Measurements from ENCODE around the gene SRGAP3.

Gene SRGAP3

DNA sequence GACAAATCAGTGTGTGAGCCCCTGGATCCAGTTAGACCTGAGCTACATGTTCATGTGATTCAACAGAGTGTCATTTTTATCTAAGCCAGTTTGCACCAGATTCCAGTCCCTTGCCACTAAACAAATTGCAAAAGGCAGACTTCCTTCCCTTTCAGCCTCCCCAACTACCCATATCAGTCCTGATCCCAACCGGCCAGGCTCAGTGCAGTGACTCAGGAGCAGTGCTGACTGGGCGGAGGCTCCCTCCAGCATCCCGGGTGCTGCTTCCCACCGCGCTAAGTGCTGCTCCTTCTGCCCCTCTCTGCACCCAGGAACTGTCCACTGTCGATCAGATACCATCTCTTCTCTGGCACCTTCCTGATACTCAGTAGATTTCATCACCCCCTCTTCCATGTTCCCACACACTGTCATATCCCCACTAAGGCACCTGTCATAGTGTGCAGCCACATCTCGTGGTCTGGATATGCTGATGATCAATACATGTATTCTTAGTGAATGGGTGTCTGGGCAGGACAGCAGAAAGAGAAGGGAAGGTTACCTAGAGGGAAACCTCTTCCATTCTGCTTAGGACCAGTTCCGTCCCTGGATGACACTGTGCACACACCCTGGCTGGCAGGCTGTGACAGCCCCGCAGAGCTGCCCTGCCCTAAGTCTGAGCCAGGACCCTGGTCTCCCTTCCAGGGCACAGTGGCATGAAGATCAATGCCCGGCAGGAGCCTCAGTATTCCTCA lies 177.3 kb downstream of the SRGAP3 start:
- no peak overlapping the region for H3K27ac ChIP-seq (ENCODE audit: low read depth in 2 of 2, low read length in 2 of 2)
- H3K9me3 ChIP-seq (ENCODE audit: control insufficient read depth in 2 of 2, low read length in 2 of 2) = no peaks in the 10 kb centered on the region
- no peak overlapping the region for H3K9ac ChIP-seq (ENCODE audit: low read depth in 1 of 2, low read length in 2 of 2)

DNA sequence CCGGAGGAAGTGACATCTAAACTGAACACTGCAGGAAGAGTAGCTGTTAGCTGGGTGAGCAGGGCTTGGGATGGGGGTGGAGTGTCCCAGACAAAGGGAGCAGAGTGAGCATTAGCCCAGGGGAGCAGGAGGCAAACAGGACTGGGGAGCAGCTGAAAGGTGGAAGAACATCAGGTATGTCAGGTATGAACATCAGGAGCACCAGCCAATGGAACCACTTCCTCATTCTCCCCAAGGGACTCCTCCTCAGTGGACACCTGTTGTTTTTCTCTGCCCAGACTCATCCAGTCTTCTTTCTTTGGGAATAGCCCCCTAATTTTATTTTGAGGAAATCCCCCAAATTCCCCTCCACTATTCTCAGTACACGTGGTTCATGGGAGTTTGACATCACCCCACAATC lies 178.5 kb downstream of the SRGAP3 start:
- Histone ChIP-seq H3K4me1 (ENCODE audit: control insufficient read depth in 2 of 2, insufficient read depth in 2 of 2, low read length in 2 of 2) (no peaks in the 10 kb centered on the region), H3K9ac (ENCODE audit: low read depth in 1 of 2, low read length in 2 of 2) (no peak overlapping the region), H3K27ac (ENCODE audit: low read depth in 2 of 2, low read length in 2 of 2) (no peak overlapping the region), H3K27me3 (ENCODE audit: control insufficient read depth in 2 of 2, insufficient read depth in 2 of 2, low read length in 2 of 2) (no peaks in the 10 kb centered on the region), H3K9me3 (ENCODE audit: control insufficient read depth in 2 of 2, low read length in 2 of 2) (no peaks in the 10 kb centered on the region), H3K4me3 (ENCODE audit: low read length in 2 of 2) (no peak overlapping the region), H3K36me3 (ENCODE audit: control insufficient read depth in 2 of 2, insufficient read depth in 2 of 2, low read length in 2 of 2) (no peaks in the 10 kb centered on the region)

More for the DNA sequence above, 177.3 kb downstream of the SRGAP3 start:
- Histone ChIP-seq H3K4me1 (ENCODE audit: control insufficient read depth in 2 of 2, insufficient read depth in 2 of 2, low read length in 2 of 2) (no peaks in the 10 kb centered on the region), H3K4me3 (ENCODE audit: low read length in 2 of 2) (no peak overlapping the region), H3K36me3 (ENCODE audit: control insufficient read depth in 2 of 2, insufficient read depth in 2 of 2, low read length in 2 of 2) (no peaks in the 10 kb centered on the region), H3K27me3 (ENCODE audit: control insufficient read depth in 2 of 2, insufficient read depth in 2 of 2, low read length in 2 of 2) (no peaks in the 10 kb centered on the region)

DNA sequence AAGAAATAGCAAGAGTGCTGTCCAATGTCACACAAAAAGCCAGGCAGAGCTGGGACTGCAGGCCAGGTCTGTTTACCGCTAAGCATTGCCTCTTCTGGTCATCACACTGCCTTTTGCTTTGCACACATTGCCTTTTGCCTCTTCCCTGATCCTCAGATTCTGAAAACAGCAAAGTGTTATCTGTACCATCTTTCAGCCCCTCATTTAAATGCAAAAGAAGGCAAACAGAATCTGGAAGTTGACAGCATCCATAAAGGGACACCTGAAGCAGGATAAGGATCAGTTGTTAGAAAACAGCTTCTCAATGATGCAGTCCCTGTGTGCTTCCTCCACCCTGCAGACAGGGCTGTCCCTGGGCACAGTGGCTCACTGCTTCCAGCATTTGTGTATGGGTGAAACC lies 179.5 kb downstream of the SRGAP3 start:
- Histone ChIP-seq H3K27ac (ENCODE audit: low read depth in 2 of 2, low read length in 2 of 2) (no peak overlapping the region), H3K27me3 (ENCODE audit: control insufficient read depth in 2 of 2, insufficient read depth in 2 of 2, low read length in 2 of 2) (no peaks in the 10 kb centered on the region), H3K4me3 (ENCODE audit: low read length in 2 of 2) (no peak overlapping the region), H3K36me3 (ENCODE audit: control insufficient read depth in 2 of 2, insufficient read depth in 2 of 2, low read length in 2 of 2) (no peaks in the 10 kb centered on the region), H3K9me3 (ENCODE audit: control insufficient read depth in 2 of 2, low read length in 2 of 2) (no peaks in the 10 kb centered on the region), H3K4me1 (ENCODE audit: control insufficient read depth in 2 of 2, insufficient read depth in 2 of 2, low read length in 2 of 2) (no peaks in the 10 kb centered on the region), H3K9ac (ENCODE audit: low read depth in 1 of 2, low read length in 2 of 2) (no peak overlapping the region)

DNA sequence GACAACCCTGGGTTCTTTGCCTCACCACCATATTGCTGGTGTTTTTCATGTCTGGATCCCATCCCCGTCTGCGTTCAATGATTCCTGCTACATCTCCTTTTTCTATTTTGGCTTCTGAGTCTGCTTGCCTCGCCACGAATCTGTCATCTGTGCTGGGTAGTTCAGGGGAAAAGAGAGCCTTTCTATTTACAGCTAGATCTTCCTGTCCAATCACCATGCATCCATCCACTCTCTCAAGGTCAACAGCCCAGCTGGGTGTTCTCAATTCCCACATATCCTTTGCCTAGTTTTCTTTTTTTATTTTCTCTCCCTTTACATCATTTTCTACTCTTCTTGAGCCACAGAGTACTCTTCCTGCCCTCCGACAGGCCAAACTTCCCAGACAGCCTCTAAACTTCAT lies 181.4 kb downstream of the SRGAP3 start:
- Histone ChIP-seq H3K9me3 (ENCODE audit: control insufficient read depth in 2 of 2, low read length in 2 of 2) (no peaks in the 10 kb centered on the region), H3K4me1 (ENCODE audit: control insufficient read depth in 2 of 2, insufficient read depth in 2 of 2, low read length in 2 of 2) (no peaks in the 10 kb centered on the region), H3K4me3 (ENCODE audit: low read length in 2 of 2) (no peak overlapping the region), H3K27me3 (ENCODE audit: control insufficient read depth in 2 of 2, insufficient read depth in 2 of 2, low read length in 2 of 2) (no peaks in the 10 kb centered on the region), H3K36me3 (ENCODE audit: control insufficient read depth in 2 of 2, insufficient read depth in 2 of 2, low read length in 2 of 2) (no peaks in the 10 kb centered on the region), H3K27ac (ENCODE audit: low read depth in 2 of 2, low read length in 2 of 2) (no peak overlapping the region), H3K9ac (ENCODE audit: low read depth in 1 of 2, low read length in 2 of 2) (no peak overlapping the region)

DNA sequence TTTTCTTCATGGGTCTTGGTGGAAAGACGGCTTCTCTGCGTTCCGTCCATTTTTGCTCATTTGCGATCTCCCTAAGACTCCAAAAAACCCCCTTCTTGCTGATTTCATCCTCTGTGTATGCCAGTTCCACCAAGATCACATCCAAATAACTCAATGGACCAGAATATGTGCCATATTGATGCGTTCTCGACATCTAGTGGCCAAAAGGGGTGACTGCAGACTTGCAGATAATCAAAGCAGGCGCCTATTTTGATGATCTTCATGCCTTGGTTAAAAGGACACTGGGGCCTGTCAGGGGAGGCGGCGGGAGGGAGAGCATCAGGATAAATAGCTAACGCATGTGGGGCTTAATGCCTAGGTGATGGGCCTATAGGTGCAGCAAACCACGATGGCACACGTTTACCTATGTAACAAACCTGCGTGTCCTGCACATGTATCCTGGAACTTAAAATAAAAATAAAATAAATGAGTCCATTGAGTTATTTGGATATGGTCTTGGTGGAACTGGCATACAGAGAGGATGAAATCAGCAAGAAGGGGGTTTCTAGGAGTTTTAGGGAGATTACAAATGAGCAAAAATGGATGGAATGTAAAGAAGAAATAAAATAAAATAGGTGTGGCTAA lies 182.0 kb downstream of the SRGAP3 start:
- H3K4me3 ChIP-seq (ENCODE audit: low read length in 2 of 2) = no peak overlapping the region
- H3K27me3 ChIP-seq (ENCODE audit: control insufficient read depth in 2 of 2, insufficient read depth in 2 of 2, low read length in 2 of 2) = no peaks in the 10 kb centered on the region
- H3K4me1 ChIP-seq (ENCODE audit: control insufficient read depth in 2 of 2, insufficient read depth in 2 of 2, low read length in 2 of 2) = no peaks in the 10 kb centered on the region
- H3K27ac ChIP-seq (ENCODE audit: low read depth in 2 of 2, low read length in 2 of 2) = no peak overlapping the region
- H3K9me3 ChIP-seq (ENCODE audit: control insufficient read depth in 2 of 2, low read length in 2 of 2) = no peaks in the 10 kb centered on the region
- H3K36me3 ChIP-seq (ENCODE audit: control insufficient read depth in 2 of 2, insufficient read depth in 2 of 2, low read length in 2 of 2) = no peaks in the 10 kb centered on the region
- H3K9ac ChIP-seq (ENCODE audit: low read depth in 1 of 2, low read length in 2 of 2) = no peak overlapping the region

DNA sequence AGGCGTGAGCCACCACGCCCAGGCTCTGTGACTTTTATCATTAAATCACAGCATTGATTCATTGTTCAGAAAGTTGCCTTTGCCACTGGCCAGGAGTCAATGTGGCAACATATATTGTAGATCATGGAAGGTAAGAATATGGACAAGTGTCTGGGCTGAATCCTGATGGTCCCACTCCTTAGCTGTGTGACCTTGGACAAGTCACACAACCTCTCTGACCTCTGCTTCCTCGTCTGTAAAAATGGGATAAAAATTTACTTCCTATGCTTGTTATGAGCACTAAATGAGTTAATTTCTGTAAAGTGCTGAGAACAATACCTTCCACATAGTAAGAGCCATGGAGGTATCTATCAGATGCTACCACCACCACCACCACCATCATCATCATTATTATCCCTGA lies 182.7 kb downstream of the SRGAP3 start:
- Histone ChIP-seq H3K27me3 (ENCODE audit: control insufficient read depth in 2 of 2, insufficient read depth in 2 of 2, low read length in 2 of 2) (no peaks in the 10 kb centered on the region), H3K36me3 (ENCODE audit: control insufficient read depth in 2 of 2, insufficient read depth in 2 of 2, low read length in 2 of 2) (no peaks in the 10 kb centered on the region), H3K27ac (ENCODE audit: low read depth in 2 of 2, low read length in 2 of 2) (no peak overlapping the region), H3K4me1 (ENCODE audit: control insufficient read depth in 2 of 2, insufficient read depth in 2 of 2, low read length in 2 of 2) (no peaks in the 10 kb centered on the region), H3K9me3 (ENCODE audit: control insufficient read depth in 2 of 2, low read length in 2 of 2) (no peaks in the 10 kb centered on the region), H3K4me3 (ENCODE audit: low read length in 2 of 2) (no peak overlapping the region), H3K9ac (ENCODE audit: low read depth in 1 of 2, low read length in 2 of 2) (no peak overlapping the region)

DNA sequence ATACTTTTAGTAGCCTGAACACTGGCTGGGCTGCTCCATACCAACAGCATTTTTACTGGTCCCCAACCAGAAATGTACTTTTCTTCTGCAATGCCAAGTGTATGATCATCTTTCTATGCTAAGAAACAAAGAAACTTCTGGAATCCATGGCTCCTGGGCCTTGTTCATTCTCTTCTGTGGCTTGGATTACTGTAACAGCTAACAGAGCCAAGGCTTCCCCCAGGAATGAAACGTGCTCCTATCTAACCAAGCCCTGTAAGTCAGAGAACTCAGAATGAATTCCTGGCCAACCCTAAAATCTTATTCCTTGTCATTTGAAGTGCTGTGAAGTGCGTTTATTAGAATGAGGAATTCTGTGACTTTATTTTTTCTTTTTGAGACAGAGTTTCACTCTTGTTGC lies 183.3 kb downstream of the SRGAP3 start:
- no peaks in the 10 kb centered on the region for H3K27me3 ChIP-seq (ENCODE audit: control insufficient read depth in 2 of 2, insufficient read depth in 2 of 2, low read length in 2 of 2)
- H3K9ac ChIP-seq (ENCODE audit: low read depth in 1 of 2, low read length in 2 of 2) = no peak overlapping the region
- no peaks in the 10 kb centered on the region for H3K9me3 ChIP-seq (ENCODE audit: control insufficient read depth in 2 of 2, low read length in 2 of 2)
- H3K4me1 ChIP-seq (ENCODE audit: control insufficient read depth in 2 of 2, insufficient read depth in 2 of 2, low read length in 2 of 2) = no peaks in the 10 kb centered on the region
- no peaks in the 10 kb centered on the region for H3K36me3 ChIP-seq (ENCODE audit: control insufficient read depth in 2 of 2, insufficient read depth in 2 of 2, low read length in 2 of 2)
- H3K27ac ChIP-seq (ENCODE audit: low read depth in 2 of 2, low read length in 2 of 2) = no peak overlapping the region
- H3K4me3 ChIP-seq (ENCODE audit: low read length in 2 of 2) = no peak overlapping the region

DNA sequence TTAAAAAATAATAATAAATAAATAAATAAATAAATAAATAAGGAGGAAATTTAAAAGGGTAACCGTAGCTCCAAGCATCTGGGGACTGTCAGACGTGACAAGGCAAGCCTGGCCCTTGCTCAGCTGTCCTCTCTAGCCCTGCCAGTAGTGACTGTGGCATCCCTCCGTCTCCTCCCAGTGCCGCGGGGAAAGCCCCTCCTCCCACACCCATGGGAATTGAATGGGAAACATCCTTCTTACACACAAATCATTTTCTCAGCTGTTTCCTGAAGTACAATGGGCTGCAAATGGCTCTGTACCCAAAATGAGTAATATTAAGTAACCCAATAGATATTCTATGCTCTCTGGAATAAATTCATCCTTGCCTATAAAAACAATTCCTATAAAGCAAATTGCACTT lies 184.6 kb downstream of the SRGAP3 start:
- no peaks in the 10 kb centered on the region for H3K36me3 ChIP-seq (ENCODE audit: control insufficient read depth in 2 of 2, insufficient read depth in 2 of 2, low read length in 2 of 2)
- H3K9me3 ChIP-seq (ENCODE audit: control insufficient read depth in 2 of 2, low read length in 2 of 2) = no peaks in the 10 kb centered on the region
- no peak overlapping the region for H3K9ac ChIP-seq (ENCODE audit: low read depth in 1 of 2, low read length in 2 of 2)
- H3K27ac ChIP-seq (ENCODE audit: low read depth in 2 of 2, low read length in 2 of 2) = no peak overlapping the region
- H3K4me3 ChIP-seq (ENCODE audit: low read length in 2 of 2) = no peak overlapping the region
- H3K4me1 ChIP-seq (ENCODE audit: control insufficient read depth in 2 of 2, insufficient read depth in 2 of 2, low read length in 2 of 2) = no peaks in the 10 kb centered on the region
- no peaks in the 10 kb centered on the region for H3K27me3 ChIP-seq (ENCODE audit: control insufficient read depth in 2 of 2, insufficient read depth in 2 of 2, low read length in 2 of 2)

DNA sequence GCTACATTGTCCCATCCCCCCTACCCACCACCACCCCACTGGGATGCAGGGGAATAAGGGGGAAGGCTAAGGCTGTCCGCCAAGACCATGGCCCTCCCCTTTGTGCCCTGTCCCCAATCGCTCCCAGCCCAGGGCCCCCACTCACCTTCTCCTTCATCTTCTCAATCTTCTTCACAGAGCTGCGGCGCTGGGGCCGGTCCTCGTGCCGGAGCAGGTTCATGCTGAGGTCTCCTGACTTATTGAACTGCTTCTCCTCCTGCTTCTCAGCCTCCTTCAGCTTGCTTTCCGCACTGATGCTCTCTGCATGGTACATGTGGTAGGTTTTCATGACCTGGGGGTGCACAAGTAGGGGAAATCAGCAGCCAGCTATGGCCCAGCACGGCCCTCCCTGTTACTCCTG lies 185.2 kb downstream of the SRGAP3 start:
- Histone ChIP-seq H3K9ac (ENCODE audit: low read depth in 1 of 2, low read length in 2 of 2) (no peak overlapping the region), H3K4me3 (ENCODE audit: low read length in 2 of 2) (no peak overlapping the region), H3K27ac (ENCODE audit: low read depth in 2 of 2, low read length in 2 of 2) (no peak overlapping the region), H3K27me3 (ENCODE audit: control insufficient read depth in 2 of 2, insufficient read depth in 2 of 2, low read length in 2 of 2) (no peaks in the 10 kb centered on the region), H3K4me1 (ENCODE audit: control insufficient read depth in 2 of 2, insufficient read depth in 2 of 2, low read length in 2 of 2) (no peaks in the 10 kb centered on the region), H3K9me3 (ENCODE audit: control insufficient read depth in 2 of 2, low read length in 2 of 2) (no peaks in the 10 kb centered on the region), H3K36me3 (ENCODE audit: control insufficient read depth in 2 of 2, insufficient read depth in 2 of 2, low read length in 2 of 2) (no peaks in the 10 kb centered on the region)

DNA sequence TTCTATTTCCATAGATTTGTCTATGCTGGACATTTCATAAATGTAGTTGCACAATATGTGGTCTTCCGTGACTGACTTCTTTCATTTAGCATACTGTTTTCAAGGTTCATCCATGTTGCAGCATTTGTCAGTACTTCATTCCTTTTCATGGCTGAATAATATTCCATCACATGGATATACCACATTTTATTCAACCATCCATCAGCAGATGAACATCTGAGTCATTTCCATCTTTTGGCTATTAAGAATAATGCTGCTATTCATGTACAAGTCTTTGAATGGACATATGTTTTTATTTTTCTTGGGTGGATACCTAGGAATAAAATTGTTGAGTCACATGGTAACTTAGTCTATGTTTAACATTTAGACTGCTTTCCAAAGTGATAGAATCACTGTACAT lies 186.9 kb downstream of the SRGAP3 start:
- Histone ChIP-seq H3K4me1 (ENCODE audit: control insufficient read depth in 2 of 2, insufficient read depth in 2 of 2, low read length in 2 of 2) (no peaks in the 10 kb centered on the region), H3K4me3 (ENCODE audit: low read length in 2 of 2) (no peak overlapping the region), H3K27ac (ENCODE audit: low read depth in 2 of 2, low read length in 2 of 2) (no peak overlapping the region), H3K36me3 (ENCODE audit: control insufficient read depth in 2 of 2, insufficient read depth in 2 of 2, low read length in 2 of 2) (no peaks in the 10 kb centered on the region), H3K9me3 (ENCODE audit: control insufficient read depth in 2 of 2, low read length in 2 of 2) (no peaks in the 10 kb centered on the region), H3K9ac (ENCODE audit: low read depth in 1 of 2, low read length in 2 of 2) (no peak overlapping the region), H3K27me3 (ENCODE audit: control insufficient read depth in 2 of 2, insufficient read depth in 2 of 2, low read length in 2 of 2) (no peaks in the 10 kb centered on the region)

Measured in mucosa of rectum (tissue), 2 donors.